Measurements from ENCODE around the gene LRRC8D.

LRRC8D gene

DNA sequence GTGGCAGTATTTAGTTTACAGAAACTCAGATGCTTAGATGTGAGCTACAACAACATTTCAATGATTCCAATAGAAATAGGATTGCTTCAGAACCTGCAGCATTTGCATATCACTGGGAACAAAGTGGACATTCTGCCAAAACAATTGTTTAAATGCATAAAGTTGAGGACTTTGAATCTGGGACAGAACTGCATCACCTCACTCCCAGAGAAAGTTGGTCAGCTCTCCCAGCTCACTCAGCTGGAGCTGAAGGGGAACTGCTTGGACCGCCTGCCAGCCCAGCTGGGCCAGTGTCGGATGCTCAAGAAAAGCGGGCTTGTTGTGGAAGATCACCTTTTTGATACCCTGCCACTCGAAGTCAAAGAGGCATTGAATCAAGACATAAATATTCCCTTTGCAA, 114.4 kb downstream of the LRRC8D start:
- DNase-seq (ENCODE audit: extremely low spot score): no peak
- ChIA-PET CTCF (no interaction called here), POLR2A (no interaction called here)
- TF ChIP-seq ELF4 (IDR thresholded peaks at IDR 0.05) (no peak), FOXA1 (IDR thresholded peaks at IDR 0.05) (no peak), L3MBTL2 (conservative IDR thresholded peaks at IDR 0.05) (no peak), SP1 (IDR thresholded peaks at IDR 0.05) (no peak), TARDBP (IDR thresholded peaks at IDR 0.05) (no peak)

DNA sequence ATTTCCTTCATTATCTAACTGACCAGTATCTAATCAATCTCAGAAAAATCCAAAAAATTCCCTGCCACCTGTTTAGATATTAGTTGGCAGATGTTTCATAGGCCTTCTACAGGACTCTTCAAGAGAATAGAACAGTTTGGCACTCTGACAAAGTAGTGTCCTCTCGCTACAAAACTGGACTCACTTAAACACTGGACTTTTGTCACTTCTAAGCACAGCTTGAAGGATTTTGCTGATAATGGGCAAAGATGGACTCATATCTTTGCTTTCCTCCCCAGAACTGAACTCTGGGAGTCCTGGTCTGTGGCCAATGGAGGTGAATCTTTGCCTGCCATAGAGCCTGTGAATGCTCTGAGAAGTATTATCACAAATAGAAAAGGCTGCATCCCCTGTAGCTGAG, 115.9 kb downstream of the LRRC8D start:
- ChIA-PET CTCF (no interaction called here), POLR2A (no interaction called here)
- no peak for TF ChIP-seq SUZ12 (IDR thresholded peaks at IDR 0.05)
- no peak for TF ChIP-seq SP1 (IDR thresholded peaks at IDR 0.05)
- TF ChIP-seq TARDBP (IDR thresholded peaks at IDR 0.05): no peak
- TF ChIP-seq HDGF (IDR thresholded peaks at IDR 0.05; ENCODE audit: borderline replicate concordance): no peak
- TF ChIP-seq BHLHE40 (IDR thresholded peaks at IDR 0.05; ENCODE audit: borderline replicate concordance): no peak
- no peak for TF ChIP-seq ARNT (IDR thresholded peaks at IDR 0.05)
- TF ChIP-seq LEF1 (IDR thresholded peaks at IDR 0.05; ENCODE audit: borderline replicate concordance): no peak
- TF ChIP-seq ELF4 (IDR thresholded peaks at IDR 0.05): no peak
- no peak for TF ChIP-seq L3MBTL2 (conservative IDR thresholded peaks at IDR 0.05)
- no peak for TF ChIP-seq ZNF384 (IDR thresholded peaks at IDR 0.05)
- no peak for TF ChIP-seq NFRKB (IDR thresholded peaks at IDR 0.05)
- no peak for TF ChIP-seq FOXK2 (IDR thresholded peaks at IDR 0.05)
- no peak for TF ChIP-seq CTBP1 (IDR thresholded peaks at IDR 0.05; ENCODE audit: borderline replicate concordance)
- no peak for TF ChIP-seq FOXM1 (IDR thresholded peaks at IDR 0.05; ENCODE audit: borderline replicate concordance)
- TF ChIP-seq, protein P1, sequence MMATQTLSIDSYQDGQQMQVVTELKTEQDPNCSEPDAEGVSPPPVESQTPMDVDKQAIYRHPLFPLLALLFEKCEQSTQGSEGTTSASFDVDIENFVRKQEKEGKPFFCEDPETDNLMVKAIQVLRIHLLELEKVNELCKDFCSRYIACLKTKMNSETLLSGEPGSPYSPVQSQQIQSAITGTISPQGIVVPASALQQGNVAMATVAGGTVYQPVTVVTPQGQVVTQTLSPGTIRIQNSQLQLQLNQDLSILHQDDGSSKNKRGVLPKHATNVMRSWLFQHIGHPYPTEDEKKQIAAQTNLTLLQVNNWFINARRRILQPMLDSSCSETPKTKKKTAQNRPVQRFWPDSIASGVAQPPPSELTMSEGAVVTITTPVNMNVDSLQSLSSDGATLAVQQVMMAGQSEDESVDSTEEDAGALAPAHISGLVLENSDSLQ (IDR thresholded peaks at IDR 0.05): no peak
- TF ChIP-seq FOXA1 (IDR thresholded peaks at IDR 0.05): no peak
- no peak for DNase-seq (ENCODE audit: extremely low spot score)

DNA sequence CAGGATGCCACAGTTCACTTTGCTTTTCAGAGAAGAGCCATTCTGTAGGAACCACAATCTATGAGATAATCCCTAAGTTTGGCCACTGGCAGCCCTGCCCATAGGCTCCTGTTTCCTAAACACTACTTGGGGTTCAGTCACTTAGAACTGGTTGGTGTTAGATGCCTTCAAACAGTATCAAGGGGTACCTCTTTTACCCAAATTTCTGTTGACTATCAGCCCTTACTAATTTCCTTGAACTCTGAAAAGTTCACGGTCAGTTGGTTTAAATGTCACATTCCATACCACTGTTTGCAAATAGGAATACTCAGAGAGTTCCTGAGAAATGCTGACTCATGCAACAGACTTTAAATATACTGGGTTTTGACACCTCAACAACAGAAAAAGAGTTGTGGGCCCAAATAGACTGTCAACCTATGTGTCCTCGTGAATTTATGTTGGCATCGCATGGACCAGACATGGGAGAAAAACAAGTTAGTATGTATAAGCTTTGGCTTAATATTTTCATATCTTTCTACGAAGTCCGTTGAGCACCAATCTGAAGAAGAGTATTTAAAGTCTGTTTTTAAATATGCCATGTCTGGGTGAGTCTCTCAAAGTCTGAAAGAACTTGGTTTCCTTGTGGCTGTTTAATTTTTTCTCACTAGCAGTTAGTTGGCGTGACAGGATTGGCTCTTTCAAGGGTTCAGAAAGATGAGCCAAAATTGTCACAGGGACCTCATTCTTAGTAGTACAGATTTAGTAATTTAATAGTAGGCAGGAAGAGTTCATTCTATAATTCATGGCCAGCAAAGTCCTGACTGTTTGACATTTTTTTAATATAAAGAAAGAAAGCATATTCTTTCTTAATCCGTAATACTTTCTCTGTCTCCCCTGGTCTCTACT, 117.6 kb downstream of the LRRC8D start:
- DNase-seq (ENCODE audit: extremely low spot score): no peak
- ChIA-PET CTCF (no interaction called here), POLR2A (no interaction called here)
- TF ChIP-seq HDGF (IDR thresholded peaks at IDR 0.05; ENCODE audit: borderline replicate concordance): no peak
- no peak for TF ChIP-seq ELF4 (IDR thresholded peaks at IDR 0.05)
- no peak for TF ChIP-seq L3MBTL2 (conservative IDR thresholded peaks at IDR 0.05)
- TF ChIP-seq, protein P1 (IDR thresholded peaks at IDR 0.05): no peak
- TF ChIP-seq NFRKB (IDR thresholded peaks at IDR 0.05): no peak
- no peak for TF ChIP-seq LEF1 (IDR thresholded peaks at IDR 0.05; ENCODE audit: borderline replicate concordance)
- TF ChIP-seq FOXM1 (IDR thresholded peaks at IDR 0.05; ENCODE audit: borderline replicate concordance): no peak
- no peak for TF ChIP-seq SUZ12 (IDR thresholded peaks at IDR 0.05)

DNA sequence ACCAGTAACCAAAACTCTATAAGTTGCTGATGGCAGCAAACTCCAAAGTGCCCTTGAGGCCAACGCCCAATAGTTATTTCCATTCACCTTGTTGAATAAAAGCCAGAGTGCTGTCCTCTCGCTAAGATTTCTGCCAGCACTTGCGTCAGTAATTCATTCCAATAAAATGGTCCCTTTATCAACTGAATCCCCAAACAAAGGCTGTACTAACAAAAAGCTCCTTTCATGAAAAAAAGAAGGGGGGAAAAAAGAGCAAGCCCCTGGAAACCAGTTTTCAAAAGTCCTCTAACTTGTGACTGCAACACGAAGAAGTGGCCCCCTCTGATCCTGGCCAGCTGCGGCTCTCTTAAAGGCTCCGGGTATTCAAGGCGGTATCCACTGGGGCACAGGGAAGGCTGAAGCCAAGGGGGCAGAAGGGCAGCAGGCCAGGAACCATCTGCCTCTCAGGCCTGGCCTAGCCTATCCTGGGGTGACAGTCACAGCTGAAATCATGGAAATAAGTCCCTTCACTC, 118.3 kb downstream of the LRRC8D start:
- ChIA-PET CTCF (no interaction called here), POLR2A (no interaction called here)
- DNase-seq (ENCODE audit: extremely low spot score): no peak
- no peak for TF ChIP-seq ARNT (IDR thresholded peaks at IDR 0.05)
- no peak for TF ChIP-seq SP1 (IDR thresholded peaks at IDR 0.05)
- no peak for TF ChIP-seq L3MBTL2 (conservative IDR thresholded peaks at IDR 0.05)
- TF ChIP-seq CTBP1 (IDR thresholded peaks at IDR 0.05; ENCODE audit: borderline replicate concordance): no peak
- TF ChIP-seq SUZ12 (IDR thresholded peaks at IDR 0.05): no peak
- TF ChIP-seq NFRKB (IDR thresholded peaks at IDR 0.05): no peak
- TF ChIP-seq HDGF (IDR thresholded peaks at IDR 0.05; ENCODE audit: borderline replicate concordance): no peak
- TF ChIP-seq LEF1 (IDR thresholded peaks at IDR 0.05; ENCODE audit: borderline replicate concordance): no peak
- no peak for TF ChIP-seq FOXM1 (IDR thresholded peaks at IDR 0.05; ENCODE audit: borderline replicate concordance)
- no peak for TF ChIP-seq FOXK2 (IDR thresholded peaks at IDR 0.05)
- no peak for TF ChIP-seq ELF4 (IDR thresholded peaks at IDR 0.05)
- TF ChIP-seq, protein P1 (IDR thresholded peaks at IDR 0.05): no peak
- no peak for TF ChIP-seq TARDBP (IDR thresholded peaks at IDR 0.05)
- TF ChIP-seq ZNF384 (IDR thresholded peaks at IDR 0.05): no peak
- no peak for TF ChIP-seq BHLHE40 (IDR thresholded peaks at IDR 0.05; ENCODE audit: borderline replicate concordance)

DNA sequence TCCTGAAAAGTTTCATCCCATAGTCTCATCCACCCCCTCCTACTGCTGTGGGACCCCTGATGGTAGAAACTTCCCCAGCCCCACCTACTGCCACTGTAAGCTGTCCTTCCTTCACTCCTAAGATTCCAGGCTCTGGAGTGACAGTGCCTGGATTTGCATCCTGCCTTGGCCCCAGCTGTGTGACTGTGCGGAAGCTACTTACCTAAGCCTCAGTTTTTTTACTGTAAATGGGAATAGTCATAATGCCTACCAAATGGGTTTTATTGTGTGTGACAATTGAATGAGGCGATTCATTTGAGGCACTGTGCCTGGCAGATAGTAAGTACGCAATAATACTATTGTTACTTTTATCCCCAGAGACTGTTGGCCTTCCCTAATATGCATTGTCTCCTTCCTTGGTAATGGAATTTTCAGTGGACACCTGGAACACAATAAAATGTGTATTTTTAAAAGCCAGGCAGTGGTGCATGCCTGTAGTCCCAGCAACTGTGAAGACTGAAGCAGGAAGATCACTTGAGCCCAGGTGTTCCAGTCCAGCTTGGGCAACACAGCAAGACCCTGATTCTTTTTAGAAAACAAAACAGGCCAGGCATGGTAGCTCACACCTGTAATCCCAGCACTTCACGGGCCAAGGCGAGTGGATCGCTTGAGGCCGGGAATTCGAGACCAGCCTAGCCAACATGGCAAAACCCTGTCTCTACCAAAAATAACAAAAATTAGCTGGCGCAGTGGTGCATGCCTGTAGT, 119.0 kb downstream of the LRRC8D start:
- CTCF ChIA-PET: no interaction called here
- DNase-seq (ENCODE audit: extremely low spot score): no peak
- POLR2A ChIA-PET: no interaction called here
- TF ChIP-seq FOXM1 (IDR thresholded peaks at IDR 0.05; ENCODE audit: borderline replicate concordance) (no peak), SP1 (IDR thresholded peaks at IDR 0.05) (no peak), FOXA1 (IDR thresholded peaks at IDR 0.05) (no peak), TARDBP (IDR thresholded peaks at IDR 0.05) (no peak), ARNT (IDR thresholded peaks at IDR 0.05) (no peak), LEF1 (IDR thresholded peaks at IDR 0.05; ENCODE audit: borderline replicate concordance) (no peak), ELF4 (IDR thresholded peaks at IDR 0.05) (no peak)

Data from HEK293T (cell line).